WTC11 (cell line): ENCODE data around the gene GNAO1. TPM values are rescaled to one million over a fixed set of nuclear protein-coding genes. Genes with fewer than 3 reads are reported as not detected.

Experiments
- ATAC-seq: fragments of 200-7000 bp; cut with Tn5 transposase; 2 replicates; pipeline ENCODE4 v1.10.0; 2021; ENCODE audit warnings: mild to moderate bottlenecking, moderate library complexity
- CTCF ChIA-PET: fragments of 300-600 bp; sonication (Branson Sonifier 250); formaldehyde crosslinking; loops from one replicate; lab custom pipeline; 2021; ENCODE audit warnings: antibody characterized with exemption; lab: Charles Lee
- POLR2A ChIA-PET: fragments of 350-600 bp; sonication (Branson Sonifier 250); formaldehyde crosslinking; loops from one replicate; lab custom pipeline; 2021; ENCODE audit warnings: antibody characterized with exemption; lab: Charles Lee
- DNase-seq: peaks from one replicate; pipeline ENCODE4 v3.0.0; 2021; ENCODE audit warnings: low spot score
- H3K27ac Mint-ChIP-seq: 2 replicates; pipeline ENCODE4 v1.8.0; 2021; ENCODE audit warnings: mixed read lengths
- H3K27me3 Mint-ChIP-seq: 2 replicates; pipeline ENCODE4 v1.8.0; 2021; ENCODE audit warnings: low read depth, mild to moderate bottlenecking, moderate library complexity, mixed read lengths
- H3K36me3 Mint-ChIP-seq: 2 replicates; pipeline ENCODE4 v1.8.0; 2021; ENCODE audit warnings: mixed read lengths
- H3K4me1 Mint-ChIP-seq: 2 replicates; pipeline ENCODE4 v1.8.0; 2022; ENCODE audit warnings: mixed read lengths
- H3K4me3 Mint-ChIP-seq: 2 replicates; pipeline ENCODE4 v1.8.0; 2021; ENCODE audit warnings: mild to moderate bottlenecking, moderate library complexity, mixed read lengths
- H3K9me3 Mint-ChIP-seq: 2 replicates; pipeline ENCODE4 v1.8.0; 2021; ENCODE audit warnings: mixed read lengths
- ATF1 ChIP-seq: sonication (generic); formaldehyde crosslinking; IDR thresholded peaks from 2 replicates; pipeline ENCODE4 v1.8.1; 2023; ENCODE audit warnings: mild to moderate bottlenecking, moderate library complexity, missing genetic modification reagents
- CREM ChIP-seq: sonication (generic); formaldehyde crosslinking; IDR thresholded peaks from 2 replicates; pipeline ENCODE4 v1.8.1; 2022; ENCODE audit warnings: mild to moderate bottlenecking, missing genetic modification reagents, moderate library complexity
- CTCF ChIP-seq: fragments of 200-600 bp; IDR thresholded peaks from 2 replicates; pipeline ENCODE4 v1.8.0; 2022; ENCODE audit warnings: antibody characterized with exemption
- ERG ChIP-seq: fragments of 250-450 bp; sonication (Bioruptor Pico); IDR thresholded peaks from 2 replicates; pipeline ENCODE4 v1.8.0; 2021; ENCODE audit warnings: mild to moderate bottlenecking
- ESRRA ChIP-seq: sonication (generic); formaldehyde crosslinking; IDR thresholded peaks from 2 replicates; pipeline ENCODE4 v1.8.1; 2022; ENCODE audit warnings: mild to moderate bottlenecking, missing genetic modification reagents, borderline replicate concordance
- ETV6 ChIP-seq: sonication (generic); formaldehyde crosslinking; IDR thresholded peaks from 2 replicates; pipeline ENCODE4 v1.8.1; 2022; ENCODE audit warnings: mild to moderate bottlenecking, missing genetic modification reagents
- FOXK1 ChIP-seq: sonication (generic); formaldehyde crosslinking; IDR thresholded peaks from 2 replicates; pipeline ENCODE4 v1.8.0; 2022; ENCODE audit warnings: mild to moderate bottlenecking, moderate library complexity, missing genetic modification reagents
- GRHL2 ChIP-seq: fragments of 250-450 bp; sonication (Bioruptor Pico); IDR thresholded peaks from 2 replicates; pipeline ENCODE4 v1.8.0; 2022; ENCODE audit warnings: mild to moderate bottlenecking, moderate library complexity; ENCODE audit not compliant: insufficient replicate concordance, severe bottlenecking
- NFYB ChIP-seq: sonication (generic); formaldehyde crosslinking; conservative IDR thresholded peaks from 2 replicates; pipeline ENCODE4 v1.8.0; 2022; ENCODE audit warnings: low read depth, missing genetic modification reagents
- SOX15 ChIP-seq: fragments of 250-450 bp; sonication (Bioruptor Pico); IDR thresholded peaks from 2 replicates; pipeline ENCODE4 v1.9.0; 2021; ENCODE audit warnings: mild to moderate bottlenecking
- TP53 ChIP-seq: sonication (generic); formaldehyde crosslinking; IDR thresholded peaks from 2 replicates; pipeline ENCODE4 v1.8.1; 2023; ENCODE audit warnings: mild to moderate bottlenecking, missing genetic modification reagents
- ZBTB43 ChIP-seq: sonication (generic); formaldehyde crosslinking; IDR thresholded peaks from 2 replicates; pipeline ENCODE4 v1.8.1; 2023; ENCODE audit warnings: mild to moderate bottlenecking, missing genetic modification reagents
- ZMAT4 ChIP-seq: fragments of 250-450 bp; sonication (Bioruptor Pico); IDR thresholded peaks from 2 replicates; pipeline ENCODE4 v1.9.0; 2021; ENCODE audit warnings: mild to moderate bottlenecking
- ZNF138 ChIP-seq: sonication (generic); formaldehyde crosslinking; conservative IDR thresholded peaks from 2 replicates; pipeline ENCODE4 v1.8.1; 2022; ENCODE audit warnings: mild to moderate bottlenecking, moderate library complexity, missing genetic modification reagents
- ZNF423 ChIP-seq: fragments of 250-450 bp; sonication (Bioruptor Pico); IDR thresholded peaks from 2 replicates; pipeline ENCODE4 v2.1.2; 2022; ENCODE audit warnings: mild to moderate bottlenecking, moderate library complexity
- total RNA-seq: library from RNA; stranded (reverse); gene quantifications from 3 replicates; pipeline ENCODE4 v1.2.3, GENCODE V29; 2021
- TF ChIP-seq, protein P1 (sequence below): sonication (generic); formaldehyde crosslinking; IDR thresholded peaks from 2 replicates; pipeline ENCODE4 v1.8.1; 2023; ENCODE audit warnings: mild to moderate bottlenecking, moderate library complexity, missing genetic modification reagents
- TF ChIP-seq, protein P2 (sequence below): sonication (generic); formaldehyde crosslinking; conservative IDR thresholded peaks from 2 replicates; pipeline ENCODE4 v1.8.1; 2023; ENCODE audit warnings: mild to moderate bottlenecking, low read depth, missing genetic modification reagents, moderate library complexity
- TF ChIP-seq, protein P3 (sequence below): sonication (generic); formaldehyde crosslinking; IDR thresholded peaks from 2 replicates; pipeline ENCODE4 v1.8.1; 2023; ENCODE audit warnings: mild to moderate bottlenecking, missing genetic modification reagents, borderline replicate concordance
- TF ChIP-seq, protein P4 (sequence below): fragments of 250-450 bp; sonication (Bioruptor Pico); IDR thresholded peaks from 2 replicates; pipeline ENCODE4 v1.9.0; 2021; ENCODE audit warnings: mild to moderate bottlenecking

Gene GNAO1
- total RNA-seq, 1 experiment from 2014 or later = 30.6 TPM

GRCh38 chr16:56317998-56318826 is 126.9 kb downstream of the GNAO1 start (continued):
- TF ChIP-seq, protein P1, sequence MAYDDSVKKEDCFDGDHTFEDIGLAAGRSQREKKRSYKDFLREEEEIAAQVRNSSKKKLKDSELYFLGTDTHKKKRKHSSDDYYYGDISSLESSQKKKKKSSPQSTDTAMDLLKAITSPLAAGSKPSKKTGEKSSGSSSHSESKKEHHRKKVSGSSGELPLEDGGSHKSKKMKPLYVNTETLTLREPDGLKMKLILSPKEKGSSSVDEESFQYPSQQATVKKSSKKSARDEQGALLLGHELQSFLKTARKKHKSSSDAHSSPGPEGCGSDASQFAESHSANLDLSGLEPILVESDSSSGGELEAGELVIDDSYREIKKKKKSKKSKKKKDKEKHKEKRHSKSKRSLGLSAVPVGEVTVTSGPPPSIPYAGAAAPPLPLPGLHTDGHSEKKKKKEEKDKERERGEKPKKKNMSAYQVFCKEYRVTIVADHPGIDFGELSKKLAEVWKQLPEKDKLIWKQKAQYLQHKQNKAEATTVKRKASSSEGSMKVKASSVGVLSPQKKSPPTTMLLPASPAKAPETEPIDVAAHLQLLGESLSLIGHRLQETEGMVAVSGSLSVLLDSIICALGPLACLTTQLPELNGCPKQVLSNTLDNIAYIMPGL (CRISPR knock-in tag) = peak; percentile 71; the same call in 1 of the 2 replicates
- TF ChIP-seq ATF1 (CRISPR knock-in tag) (no peak), NFYB (CRISPR knock-in tag) (no peak), GRHL2 (CRISPR knock-in tag) (no peak), ESRRA (CRISPR knock-in tag) (no peak), FOXK1 (CRISPR knock-in tag) (no peak), SOX15 (CRISPR knock-in tag) (no peak), ERG (no peak), TP53 (CRISPR knock-in tag) (no peak), ZMAT4 (no peak), CTCF (peak; percentile 96), ZNF423 (CRISPR knock-in tag) (no peak), ZNF138 (CRISPR knock-in tag) (no peak)
- TF ChIP-seq, protein P2, sequence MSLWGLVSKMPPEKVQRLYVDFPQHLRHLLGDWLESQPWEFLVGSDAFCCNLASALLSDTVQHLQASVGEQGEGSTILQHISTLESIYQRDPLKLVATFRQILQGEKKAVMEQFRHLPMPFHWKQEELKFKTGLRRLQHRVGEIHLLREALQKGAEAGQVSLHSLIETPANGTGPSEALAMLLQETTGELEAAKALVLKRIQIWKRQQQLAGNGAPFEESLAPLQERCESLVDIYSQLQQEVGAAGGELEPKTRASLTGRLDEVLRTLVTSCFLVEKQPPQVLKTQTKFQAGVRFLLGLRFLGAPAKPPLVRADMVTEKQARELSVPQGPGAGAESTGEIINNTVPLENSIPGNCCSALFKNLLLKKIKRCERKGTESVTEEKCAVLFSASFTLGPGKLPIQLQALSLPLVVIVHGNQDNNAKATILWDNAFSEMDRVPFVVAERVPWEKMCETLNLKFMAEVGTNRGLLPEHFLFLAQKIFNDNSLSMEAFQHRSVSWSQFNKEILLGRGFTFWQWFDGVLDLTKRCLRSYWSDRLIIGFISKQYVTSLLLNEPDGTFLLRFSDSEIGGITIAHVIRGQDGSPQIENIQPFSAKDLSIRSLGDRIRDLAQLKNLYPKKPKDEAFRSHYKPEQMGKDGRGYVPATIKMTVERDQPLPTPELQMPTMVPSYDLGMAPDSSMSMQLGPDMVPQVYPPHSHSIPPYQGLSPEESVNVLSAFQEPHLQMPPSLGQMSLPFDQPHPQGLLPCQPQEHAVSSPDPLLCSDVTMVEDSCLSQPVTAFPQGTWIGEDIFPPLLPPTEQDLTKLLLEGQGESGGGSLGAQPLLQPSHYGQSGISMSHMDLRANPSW = no peak
- TF ChIP-seq, all 79 proteins: peak for 7

- DNase-seq = no peak
- Mint-ChIP-seq H3K9me3 (no peaks in the 10 kb centered on the region), H3K4me3 (no peak overlapping the region), H3K36me3 (no peaks in the 10 kb centered on the region), H3K27ac (no peak overlapping the region), H3K27me3 (peaks cover 9% of the 10 kb centered on the region), H3K4me1 (peaks cover 5% of the 10 kb centered on the region)
- POLR2A ChIA-PET = no interaction called here
- CTCF ChIA-PET = interaction anchor here (1.0 to 4.0 kb wide), 22 partner anchors 9 to 854 kb away, joined by 3 to 33 read pairs (median 5); no protein-coding TSS in a partner anchor
- no peak for ATAC-seq
- TF ChIP-seq, protein P3, sequence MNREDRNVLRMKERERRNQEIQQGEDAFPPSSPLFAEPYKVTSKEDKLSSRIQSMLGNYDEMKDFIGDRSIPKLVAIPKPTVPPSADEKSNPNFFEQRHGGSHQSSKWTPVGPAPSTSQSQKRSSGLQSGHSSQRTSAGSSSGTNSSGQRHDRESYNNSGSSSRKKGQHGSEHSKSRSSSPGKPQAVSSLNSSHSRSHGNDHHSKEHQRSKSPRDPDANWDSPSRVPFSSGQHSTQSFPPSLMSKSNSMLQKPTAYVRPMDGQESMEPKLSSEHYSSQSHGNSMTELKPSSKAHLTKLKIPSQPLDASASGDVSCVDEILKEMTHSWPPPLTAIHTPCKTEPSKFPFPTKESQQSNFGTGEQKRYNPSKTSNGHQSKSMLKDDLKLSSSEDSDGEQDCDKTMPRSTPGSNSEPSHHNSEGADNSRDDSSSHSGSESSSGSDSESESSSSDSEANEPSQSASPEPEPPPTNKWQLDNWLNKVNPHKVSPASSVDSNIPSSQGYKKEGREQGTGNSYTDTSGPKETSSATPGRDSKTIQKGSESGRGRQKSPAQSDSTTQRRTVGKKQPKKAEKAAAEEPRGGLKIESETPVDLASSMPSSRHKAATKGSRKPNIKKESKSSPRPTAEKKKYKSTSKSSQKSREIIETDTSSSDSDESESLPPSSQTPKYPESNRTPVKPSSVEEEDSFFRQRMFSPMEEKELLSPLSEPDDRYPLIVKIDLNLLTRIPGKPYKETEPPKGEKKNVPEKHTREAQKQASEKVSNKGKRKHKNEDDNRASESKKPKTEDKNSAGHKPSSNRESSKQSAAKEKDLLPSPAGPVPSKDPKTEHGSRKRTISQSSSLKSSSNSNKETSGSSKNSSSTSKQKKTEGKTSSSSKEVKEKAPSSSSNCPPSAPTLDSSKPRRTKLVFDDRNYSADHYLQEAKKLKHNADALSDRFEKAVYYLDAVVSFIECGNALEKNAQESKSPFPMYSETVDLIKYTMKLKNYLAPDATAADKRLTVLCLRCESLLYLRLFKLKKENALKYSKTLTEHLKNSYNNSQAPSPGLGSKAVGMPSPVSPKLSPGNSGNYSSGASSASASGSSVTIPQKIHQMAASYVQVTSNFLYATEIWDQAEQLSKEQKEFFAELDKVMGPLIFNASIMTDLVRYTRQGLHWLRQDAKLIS (CRISPR knock-in tag) = no peak
- TF ChIP-seq ETV6 (CRISPR knock-in tag) (no peak), GRHL2 (CRISPR knock-in tag) (no peak), CREM (CRISPR knock-in tag) (no peak), ZBTB43 (CRISPR knock-in tag) (no peak)
- TF ChIP-seq, protein P4, sequence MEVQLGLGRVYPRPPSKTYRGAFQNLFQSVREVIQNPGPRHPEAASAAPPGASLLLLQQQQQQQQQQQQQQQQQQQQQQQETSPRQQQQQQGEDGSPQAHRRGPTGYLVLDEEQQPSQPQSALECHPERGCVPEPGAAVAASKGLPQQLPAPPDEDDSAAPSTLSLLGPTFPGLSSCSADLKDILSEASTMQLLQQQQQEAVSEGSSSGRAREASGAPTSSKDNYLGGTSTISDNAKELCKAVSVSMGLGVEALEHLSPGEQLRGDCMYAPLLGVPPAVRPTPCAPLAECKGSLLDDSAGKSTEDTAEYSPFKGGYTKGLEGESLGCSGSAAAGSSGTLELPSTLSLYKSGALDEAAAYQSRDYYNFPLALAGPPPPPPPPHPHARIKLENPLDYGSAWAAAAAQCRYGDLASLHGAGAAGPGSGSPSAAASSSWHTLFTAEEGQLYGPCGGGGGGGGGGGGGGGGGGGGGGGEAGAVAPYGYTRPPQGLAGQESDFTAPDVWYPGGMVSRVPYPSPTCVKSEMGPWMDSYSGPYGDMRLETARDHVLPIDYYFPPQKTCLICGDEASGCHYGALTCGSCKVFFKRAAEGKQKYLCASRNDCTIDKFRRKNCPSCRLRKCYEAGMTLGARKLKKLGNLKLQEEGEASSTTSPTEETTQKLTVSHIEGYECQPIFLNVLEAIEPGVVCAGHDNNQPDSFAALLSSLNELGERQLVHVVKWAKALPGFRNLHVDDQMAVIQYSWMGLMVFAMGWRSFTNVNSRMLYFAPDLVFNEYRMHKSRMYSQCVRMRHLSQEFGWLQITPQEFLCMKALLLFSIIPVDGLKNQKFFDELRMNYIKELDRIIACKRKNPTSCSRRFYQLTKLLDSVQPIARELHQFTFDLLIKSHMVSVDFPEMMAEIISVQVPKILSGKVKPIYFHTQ = no peak
These were observed 127.5 kb downstream of the GNAO1 start for GRCh38 chr16:56318827-56319140.
